SK-N-SH treated with all-trans-retinoic acid at 6 μM for 48 hours (cell line): ENCODE measurements around the gene ITGAV.

Experiments used
- ATAC-seq: fragments of 200-7000 bp; cut with Tn5 transposase; 3 replicates; pipeline ENCODE4 v1.9.1; 2020; ENCODE audit warnings: mild to moderate bottlenecking, moderate library complexity
- CREB5 ChIP-seq: fragments of 250-450 bp; sonication (Bioruptor Pico); IDR thresholded peaks from 2 replicates; pipeline ENCODE4 v1.5.1; 2020; ENCODE audit warnings: low read depth, mild to moderate bottlenecking, moderate library complexity
- GLIS3 ChIP-seq: fragments of 250-450 bp; sonication (Bioruptor Pico); IDR thresholded peaks from 2 replicates; pipeline ENCODE4 v1.5.0; 2020; ENCODE audit warnings: mild to moderate bottlenecking, moderate library complexity
- ISL1 ChIP-seq: fragments of 250-450 bp; sonication (Bioruptor Pico); IDR thresholded peaks from 2 replicates; pipeline ENCODE4 v2.1.2; 2022; ENCODE audit warnings: mild to moderate bottlenecking, moderate library complexity
- PPARA ChIP-seq: fragments of 250-450 bp; sonication (Bioruptor Pico); IDR thresholded peaks from 2 replicates; pipeline ENCODE4 v1.5.0; 2020; ENCODE audit warnings: mild to moderate bottlenecking, borderline replicate concordance
- RARB ChIP-seq: fragments of 250-450 bp; sonication (Bioruptor Pico); IDR thresholded peaks from 2 replicates; pipeline ENCODE4 v1.8.0; 2021; ENCODE audit warnings: mild to moderate bottlenecking, moderate library complexity
- TCF4 ChIP-seq: fragments of 250-450 bp; sonication (Bioruptor Pico); IDR thresholded peaks from 2 replicates; pipeline ENCODE4 v1.8.0; 2021; ENCODE audit warnings: mild to moderate bottlenecking, moderate library complexity, borderline replicate concordance
- TSHZ2 ChIP-seq: fragments of 250-450 bp; sonication (Bioruptor Pico); IDR thresholded peaks from 2 replicates; pipeline ENCODE4 v1.5.0; 2020; ENCODE audit warnings: mild to moderate bottlenecking, moderate library complexity
- ZC3H10 ChIP-seq: fragments of 250-450 bp; sonication (Bioruptor Pico); IDR thresholded peaks from 2 replicates; pipeline ENCODE4 v1.5.1; 2021; ENCODE audit warnings: mild to moderate bottlenecking, moderate library complexity
- ZFP3 ChIP-seq: fragments of 250-450 bp; sonication (Bioruptor Pico); IDR thresholded peaks from 2 replicates; pipeline ENCODE4 v1.5.0; 2020; ENCODE audit warnings: mild to moderate bottlenecking, moderate library complexity
- ZNF565 ChIP-seq: fragments of 450-650 bp; formaldehyde crosslinking; conservative IDR thresholded peaks from 2 replicates; pipeline ENCODE4 v1.5.0; 2020; ENCODE audit warnings: low read depth, mild to moderate bottlenecking, moderate library complexity
- ZNF8 ChIP-seq: fragments of 450-650 bp; formaldehyde crosslinking; IDR thresholded peaks from 2 replicates; pipeline ENCODE4 v1.5.0; 2020; ENCODE audit warnings: mild to moderate bottlenecking, moderate library complexity
- TF ChIP-seq, protein P1 (sequence below): fragments of 250-450 bp; sonication (Bioruptor Pico); IDR thresholded peaks from 2 replicates; pipeline ENCODE4 v1.8.0; 2020; ENCODE audit warnings: mild to moderate bottlenecking, moderate library complexity, borderline replicate concordance
- TF ChIP-seq, protein P2 (sequence below): fragments of 250-450 bp; sonication (Bioruptor Pico); IDR thresholded peaks from 2 replicates; pipeline ENCODE4 v1.8.0; 2021; ENCODE audit warnings: low read depth, mild to moderate bottlenecking, moderate library complexity, borderline replicate concordance

Gene ITGAV

GRCh38 chr2:186575302-186575701 is 14.6 kb upstream of the ITGAV start:
- ATAC-seq: peak; percentile 95
- TF ChIP-seq, protein P1, sequence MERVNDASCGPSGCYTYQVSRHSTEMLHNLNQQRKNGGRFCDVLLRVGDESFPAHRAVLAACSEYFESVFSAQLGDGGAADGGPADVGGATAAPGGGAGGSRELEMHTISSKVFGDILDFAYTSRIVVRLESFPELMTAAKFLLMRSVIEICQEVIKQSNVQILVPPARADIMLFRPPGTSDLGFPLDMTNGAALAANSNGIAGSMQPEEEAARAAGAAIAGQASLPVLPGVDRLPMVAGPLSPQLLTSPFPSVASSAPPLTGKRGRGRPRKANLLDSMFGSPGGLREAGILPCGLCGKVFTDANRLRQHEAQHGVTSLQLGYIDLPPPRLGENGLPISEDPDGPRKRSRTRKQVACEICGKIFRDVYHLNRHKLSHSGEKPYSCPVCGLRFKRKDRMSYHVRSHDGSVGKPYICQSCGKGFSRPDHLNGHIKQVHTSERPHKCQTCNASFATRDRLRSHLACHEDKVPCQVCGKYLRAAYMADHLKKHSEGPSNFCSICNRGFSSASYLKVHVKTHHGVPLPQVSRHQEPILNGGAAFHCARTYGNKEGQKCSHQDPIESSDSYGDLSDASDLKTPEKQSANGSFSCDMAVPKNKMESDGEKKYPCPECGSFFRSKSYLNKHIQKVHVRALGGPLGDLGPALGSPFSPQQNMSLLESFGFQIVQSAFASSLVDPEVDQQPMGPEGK: no peak
- no peak for TF ChIP-seq ZNF565
- no peak for TF ChIP-seq TCF4 (CRISPR knock-in tag)
- TF ChIP-seq TSHZ2 (CRISPR knock-in tag): no peak
- TF ChIP-seq ISL1 (CRISPR knock-in tag): peak; percentile 79
- TF ChIP-seq RARB (CRISPR knock-in tag): no peak
- TF ChIP-seq ZC3H10 (CRISPR knock-in tag): no peak

- no peak for TF ChIP-seq PPARA (CRISPR knock-in tag)
- peak; percentile 30 for ATAC-seq
Measured at GRCh38 chr2:186575856-186576255, 14.0 kb upstream of the ITGAV start.

- ATAC-seq: peak; percentile 9; the same call in 2 of the 3 replicates
Measured at GRCh38 chr2:186576614-186577013, 13.2 kb upstream of the ITGAV start.

More at GRCh38 chr2:186576614-186577013, 13.2 kb upstream of the ITGAV start:
- no peak for TF ChIP-seq GLIS3
- no peak for TF ChIP-seq TSHZ2 (CRISPR knock-in tag)
- TF ChIP-seq ZNF8: no peak
- no peak for TF ChIP-seq RARB (CRISPR knock-in tag)
- TF ChIP-seq, protein P1: no peak
- TF ChIP-seq ZFP3 (CRISPR knock-in tag): no peak
- TF ChIP-seq CREB5: no peak
- TF ChIP-seq, protein P2, sequence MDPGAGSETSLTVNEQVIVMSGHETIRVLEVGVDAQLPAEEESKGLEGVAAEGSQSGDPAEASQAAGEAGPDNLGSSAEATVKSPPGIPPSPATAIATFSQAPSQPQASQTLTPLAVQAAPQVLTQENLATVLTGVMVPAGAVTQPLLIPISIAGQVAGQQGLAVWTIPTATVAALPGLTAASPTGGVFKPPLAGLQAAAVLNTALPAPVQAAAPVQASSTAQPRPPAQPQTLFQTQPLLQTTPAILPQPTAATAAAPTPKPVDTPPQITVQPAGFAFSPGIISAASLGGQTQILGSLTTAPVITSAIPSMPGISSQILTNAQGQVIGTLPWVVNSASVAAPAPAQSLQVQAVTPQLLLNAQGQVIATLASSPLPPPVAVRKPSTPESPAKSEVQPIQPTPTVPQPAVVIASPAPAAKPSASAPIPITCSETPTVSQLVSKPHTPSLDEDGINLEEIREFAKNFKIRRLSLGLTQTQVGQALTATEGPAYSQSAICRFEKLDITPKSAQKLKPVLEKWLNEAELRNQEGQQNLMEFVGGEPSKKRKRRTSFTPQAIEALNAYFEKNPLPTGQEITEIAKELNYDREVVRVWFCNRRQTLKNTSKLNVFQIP (CRISPR knock-in tag): no peak
